Measurements from ENCODE around the gene RDH11. TPM values are rescaled to one million over a fixed set of nuclear protein-coding genes. Genes with fewer than 3 reads are reported as not detected.

The RDH11 gene
- total RNA-seq, 2 experiments from 2014 or later = 13.6 to 14.2 TPM

- intact Hi-C loops (cut with DNase I, micrococcal nuclease) = no loop called here
- POLR2A ChIA-PET = no interaction called here
- Histone ChIP-seq H3K4me3 (ENCODE audit: low read length) (no peak overlapping the region), H3K27ac (ENCODE audit: low read depth in 1 of 2, low read length in 2 of 2) (no peak overlapping the region), H3K36me3 (ENCODE audit: insufficient read depth, low read length) (no peaks in the 10 kb centered on the region), H3K27me3 (ENCODE audit: control insufficient read depth in 1 of 2, insufficient read depth in 2 of 2, low read length in 2 of 2) (peaks cover 22 to 25% of the 10 kb centered on the region in 2 experiments), H3K4me1 (ENCODE audit: insufficient read depth, low read length) (peaks cover 4% of the 10 kb centered on the region), H3K9me3 (ENCODE audit: control insufficient read depth in 1 of 2, insufficient read depth in 1 of 2, low read length in 2 of 2) (no peaks in the 10 kb centered on the region)
- Mint-ChIP-seq H3K36me3 (ENCODE audit: low read depth) (peaks cover 4% of the 10 kb centered on the region), H3K27ac (no peak overlapping the region), H3K4me1 (ENCODE audit: low read depth) (peaks cover 5% of the 10 kb centered on the region), H3K4me3 (no peak overlapping the region), H3K27me3 (peaks cover 34% of the 10 kb centered on the region), H3K9me3 (no peaks in the 10 kb centered on the region)
- ATAC-seq (ENCODE audit: poor library complexity) = no peak
- no peak for TF ChIP-seq CTCF (IDR thresholded peaks at IDR 0.05)
- CTCF ChIA-PET = no interaction called here
- no peak for DNase-seq
Measured at GRCh38 chr14:67727361-67727760, 31.8 kb upstream of the RDH11 start.

GRCh38 chr14:67725171-67725570 lies 29.6 kb upstream of the RDH11 start:
- Mint-ChIP-seq H3K27me3 (peaks cover 50% of the 10 kb centered on the region), H3K4me3 (no peak overlapping the region), H3K36me3 (ENCODE audit: low read depth) (peaks cover 4% of the 10 kb centered on the region), H3K27ac (no peak overlapping the region), H3K4me1 (ENCODE audit: low read depth) (peaks cover 5% of the 10 kb centered on the region), H3K9me3 (no peaks in the 10 kb centered on the region)
- Histone ChIP-seq H3K27me3 (ENCODE audit: control insufficient read depth in 1 of 2, insufficient read depth in 2 of 2, low read length in 2 of 2) (peaks cover 29 to 39% of the 10 kb centered on the region in 2 experiments), H3K4me1 (ENCODE audit: insufficient read depth, low read length) (peaks cover 4% of the 10 kb centered on the region), H3K4me3 (ENCODE audit: low read length) (no peak overlapping the region), H3K36me3 (ENCODE audit: insufficient read depth, low read length) (no peaks in the 10 kb centered on the region), H3K9me3 (ENCODE audit: control insufficient read depth in 1 of 2, insufficient read depth in 1 of 2, low read length in 2 of 2) (no peaks in the 10 kb centered on the region), H3K27ac (ENCODE audit: low read depth in 1 of 2, low read length in 2 of 2) (no peak overlapping the region)
- ATAC-seq (ENCODE audit: poor library complexity) = no peak
- no peak for TF ChIP-seq CTCF (IDR thresholded peaks at IDR 0.05)
- no peak for DNase-seq
- intact Hi-C loops (cut with DNase I, micrococcal nuclease) = no loop called here
- ChIA-PET POLR2A (no interaction called here), CTCF (no interaction called here)

- no peak for TF ChIP-seq CTCF (IDR thresholded peaks at IDR 0.05)
- H3K9me3 ChIP-seq (ENCODE audit: control insufficient read depth in 1 of 2, insufficient read depth in 1 of 2, low read length in 2 of 2) = no peaks in the 10 kb centered on the region
- no peaks in the 10 kb centered on the region for H3K36me3 ChIP-seq (ENCODE audit: insufficient read depth, low read length)
- intact Hi-C loops (cut with DNase I, micrococcal nuclease) = no loop called here
- ATAC-seq (ENCODE audit: poor library complexity) (no peak), DNase-seq (no peak)
- H3K27me3 ChIP-seq (ENCODE audit: control insufficient read depth in 1 of 2, insufficient read depth in 2 of 2, low read length in 2 of 2) = peaks cover 29 to 39% of the 10 kb centered on the region in 2 experiments
- no peak overlapping the region for H3K27ac ChIP-seq (ENCODE audit: low read depth in 1 of 2, low read length in 2 of 2)
- Mint-ChIP-seq H3K4me3 (no peak overlapping the region), H3K36me3 (ENCODE audit: low read depth) (no peaks in the 10 kb centered on the region), H3K4me1 (ENCODE audit: low read depth) (peaks cover 5% of the 10 kb centered on the region), H3K27ac (no peak overlapping the region), H3K9me3 (no peaks in the 10 kb centered on the region), H3K27me3 (peaks cover 61% of the 10 kb centered on the region)
- ChIA-PET CTCF (no interaction called here), POLR2A (interaction anchor here (0.7 to 1.1 kb wide), 2 partner anchors 11 to 88 kb away, joined by 3 read pairs; no protein-coding TSS in a partner anchor)
- H3K4me3 ChIP-seq (ENCODE audit: low read length) = no peak overlapping the region
- peaks cover 4% of the 10 kb centered on the region for H3K4me1 ChIP-seq (ENCODE audit: insufficient read depth, low read length)
Measured at GRCh38 chr14:67722293-67722692, 26.7 kb upstream of the RDH11 start.
